Measurements from ENCODE around the gene CDH23. TPM values are rescaled to one million over a fixed set of nuclear protein-coding genes. Genes with fewer than 3 reads are reported as not detected.

The CDH23 gene
- total RNA-seq, 3 donors from 2014 or later, result 1.8 to 3.6 (median 3.0) TPM

- peak in 2 of 3 donors; percentile 23 to 48 for DNase-seq
- TF ChIP-seq, protein P1, sequence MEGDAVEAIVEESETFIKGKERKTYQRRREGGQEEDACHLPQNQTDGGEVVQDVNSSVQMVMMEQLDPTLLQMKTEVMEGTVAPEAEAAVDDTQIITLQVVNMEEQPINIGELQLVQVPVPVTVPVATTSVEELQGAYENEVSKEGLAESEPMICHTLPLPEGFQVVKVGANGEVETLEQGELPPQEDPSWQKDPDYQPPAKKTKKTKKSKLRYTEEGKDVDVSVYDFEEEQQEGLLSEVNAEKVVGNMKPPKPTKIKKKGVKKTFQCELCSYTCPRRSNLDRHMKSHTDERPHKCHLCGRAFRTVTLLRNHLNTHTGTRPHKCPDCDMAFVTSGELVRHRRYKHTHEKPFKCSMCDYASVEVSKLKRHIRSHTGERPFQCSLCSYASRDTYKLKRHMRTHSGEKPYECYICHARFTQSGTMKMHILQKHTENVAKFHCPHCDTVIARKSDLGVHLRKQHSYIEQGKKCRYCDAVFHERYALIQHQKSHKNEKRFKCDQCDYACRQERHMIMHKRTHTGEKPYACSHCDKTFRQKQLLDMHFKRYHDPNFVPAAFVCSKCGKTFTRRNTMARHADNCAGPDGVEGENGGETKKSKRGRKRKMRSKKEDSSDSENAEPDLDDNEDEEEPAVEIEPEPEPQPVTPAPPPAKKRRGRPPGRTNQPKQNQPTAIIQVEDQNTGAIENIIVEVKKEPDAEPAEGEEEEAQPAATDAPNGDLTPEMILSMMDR (IDR thresholded peaks at IDR 0.05), result no peak
- intact Hi-C loops (cut with DNase I, micrococcal nuclease), result no loop called here
- ATAC-seq, result peak; percentile 34
- no peak overlapping the region for H3K4me3 ChIP-seq
- no peaks in the 10 kb centered on the region for H3K36me3 ChIP-seq (ENCODE audit: low read depth)
- no peaks in the 10 kb centered on the region for H3K4me1 ChIP-seq (ENCODE audit: low read depth)
- H3K9me3 ChIP-seq, result no peaks in the 10 kb centered on the region
Observed at GRCh38 chr10:71782917-71783490, 386.3 kb downstream of the CDH23 start.

DNA sequence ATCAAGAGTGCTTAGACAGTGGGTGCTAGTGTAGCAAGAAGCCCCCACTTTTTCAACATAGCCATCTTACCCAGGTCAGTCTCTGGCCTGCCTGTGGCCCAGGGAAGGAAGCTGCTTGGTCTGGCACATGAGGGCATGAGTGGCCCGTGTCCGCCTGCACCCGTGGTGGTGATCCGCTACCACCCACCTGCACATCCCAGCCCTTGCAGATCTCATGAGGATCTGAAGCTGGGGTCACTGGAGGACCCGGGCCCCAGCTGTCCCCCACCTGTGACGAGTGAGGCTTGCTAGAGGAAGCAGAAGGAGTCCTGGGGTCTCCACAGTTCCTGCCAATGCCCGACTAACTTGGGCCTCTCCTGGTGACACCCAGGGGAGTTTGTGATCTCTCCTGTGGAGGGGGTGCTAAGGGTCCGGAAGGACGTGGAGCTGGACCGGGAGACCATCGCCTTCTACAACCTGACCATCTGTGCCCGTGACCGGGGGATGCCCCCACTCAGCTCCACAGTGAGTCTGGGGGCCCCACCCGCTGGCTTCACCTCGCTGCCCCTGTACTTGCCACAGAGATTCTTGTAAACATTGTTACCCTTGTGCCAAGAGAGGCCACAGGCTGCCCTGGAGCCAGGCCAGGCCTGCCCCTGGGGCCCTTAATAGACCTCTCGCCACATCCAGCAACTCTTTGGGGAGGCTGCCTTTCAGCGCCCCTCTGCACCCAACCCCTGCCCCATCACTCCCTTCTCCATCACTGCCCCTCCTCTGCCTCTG, 387.4 kb downstream of the CDH23 start:
- no peak overlapping the region for H3K4me3 ChIP-seq
- DNase-seq, result peak in 2 of 3 donors; percentile 9 to 39
- no peaks in the 10 kb centered on the region for H3K36me3 ChIP-seq (ENCODE audit: low read depth)
- H3K4me1 ChIP-seq (ENCODE audit: low read depth), result no peaks in the 10 kb centered on the region
- no peaks in the 10 kb centered on the region for H3K9me3 ChIP-seq
- ATAC-seq, result no peak
- TF ChIP-seq, protein P1 (IDR thresholded peaks at IDR 0.05), result no peak
- intact Hi-C loops (cut with DNase I, micrococcal nuclease), result no loop called here

- TF ChIP-seq, protein P1 (IDR thresholded peaks at IDR 0.05), result no peak
- intact Hi-C loops (cut with DNase I, micrococcal nuclease), result no loop called here
- Histone ChIP-seq H3K9me3 (no peaks in the 10 kb centered on the region), H3K4me3 (no peak overlapping the region), H3K4me1 (ENCODE audit: low read depth) (no peaks in the 10 kb centered on the region), H3K36me3 (ENCODE audit: low read depth) (no peaks in the 10 kb centered on the region)
- DNase-seq (peak in 2 of 3 donors; percentile 7 to 30), ATAC-seq (no peak)
Observed at GRCh38 chr10:71784679-71785272, 388.1 kb downstream of the CDH23 start.

DNA sequence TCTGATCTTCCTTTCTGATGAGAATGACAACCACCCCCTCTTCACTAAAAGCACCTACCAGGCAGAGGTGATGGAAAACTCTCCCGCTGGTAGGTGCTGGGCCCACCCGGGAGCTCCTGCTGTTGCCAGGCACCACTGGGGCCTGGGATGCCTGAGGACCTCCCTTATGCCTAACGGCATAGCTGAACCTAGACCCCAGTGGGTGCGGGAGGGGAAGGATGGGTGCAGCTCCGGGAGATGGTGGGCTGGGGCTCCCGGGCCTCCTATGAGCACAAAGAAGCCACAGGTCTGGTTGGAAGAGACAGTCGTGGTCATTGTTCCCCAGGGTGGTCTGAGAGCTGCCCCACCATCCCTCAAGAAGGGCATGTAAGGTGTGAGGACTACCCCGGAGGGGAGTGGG, 392.2 kb downstream of the CDH23 start:
- no peaks in the 10 kb centered on the region for H3K9me3 ChIP-seq
- ATAC-seq (no peak), DNase-seq (peak in 2 of 3 donors; percentile 15 to 22)
- intact Hi-C loops (cut with DNase I, micrococcal nuclease), result no loop called here
- no peaks in the 10 kb centered on the region for H3K4me1 ChIP-seq (ENCODE audit: low read depth)
- H3K36me3 ChIP-seq (ENCODE audit: low read depth), result no peaks in the 10 kb centered on the region
- H3K4me3 ChIP-seq, result no peak overlapping the region
- TF ChIP-seq, protein P1 (IDR thresholded peaks at IDR 0.05), result no peak

GRCh38 chr10:71789871-71790270, 393.2 kb downstream of the CDH23 start:
- TF ChIP-seq, protein P1 (IDR thresholded peaks at IDR 0.05), result no peak
- H3K4me3 ChIP-seq, result no peak overlapping the region
- ATAC-seq (no peak), DNase-seq (peak in 1 of 3 donors; percentile 34)
- H3K9me3 ChIP-seq, result no peaks in the 10 kb centered on the region
- H3K4me1 ChIP-seq (ENCODE audit: low read depth), result no peaks in the 10 kb centered on the region
- intact Hi-C loops (cut with DNase I, micrococcal nuclease), result no loop called here
- no peaks in the 10 kb centered on the region for H3K36me3 ChIP-seq (ENCODE audit: low read depth)
